BE2C (cell line): ENCODE results near the gene ITIH4.

Source experiments
- DNase-seq: peaks from one replicate; pipeline ENCODE4 v3.0.0-alpha.2; 2020
- H3K27me3 ChIP-seq: fragments of 250-450 bp; sonication (Bioruptor Pico); 2 replicates; pipeline ENCODE4 v1.5.1; 2020; ENCODE audit warnings: mild to moderate bottlenecking
- H3K36me3 ChIP-seq: fragments of 250-450 bp; sonication (Bioruptor Pico); 2 replicates; pipeline ENCODE4 v1.5.1; 2020; ENCODE audit warnings: mild to moderate bottlenecking
- H3K4me1 ChIP-seq: fragments of 250-450 bp; sonication (Bioruptor Pico); 2 replicates; pipeline ENCODE4 v1.5.1; 2020
- H3K4me3 ChIP-seq: 2 replicates; pipeline ENCODE4 v1.5.1; 2011; ENCODE audit warnings: low read depth, low read length
- H3K9me3 ChIP-seq: fragments of 250-450 bp; sonication (Bioruptor Pico); 2 replicates; pipeline ENCODE4 v1.5.1; 2020
- TF ChIP-seq, protein P1 (sequence below): IDR thresholded peaks from 2 replicates; pipeline ENCODE4 v1.5.1; 2012; ENCODE audit warnings: mild to moderate bottlenecking, low read depth, low read length

Gene ITIH4

GRCh38 chr3:52874160-52874701, 43.8 kb upstream of the ITIH4 start:
- Histone ChIP-seq H3K27me3 (no peaks in the 10 kb centered on the region), H3K4me1 (no peaks in the 10 kb centered on the region), H3K36me3 (no peaks in the 10 kb centered on the region), H3K9me3 (no peaks in the 10 kb centered on the region), H3K4me3 (no peak overlapping the region)
- no peak for DNase-seq
- TF ChIP-seq, protein P1, sequence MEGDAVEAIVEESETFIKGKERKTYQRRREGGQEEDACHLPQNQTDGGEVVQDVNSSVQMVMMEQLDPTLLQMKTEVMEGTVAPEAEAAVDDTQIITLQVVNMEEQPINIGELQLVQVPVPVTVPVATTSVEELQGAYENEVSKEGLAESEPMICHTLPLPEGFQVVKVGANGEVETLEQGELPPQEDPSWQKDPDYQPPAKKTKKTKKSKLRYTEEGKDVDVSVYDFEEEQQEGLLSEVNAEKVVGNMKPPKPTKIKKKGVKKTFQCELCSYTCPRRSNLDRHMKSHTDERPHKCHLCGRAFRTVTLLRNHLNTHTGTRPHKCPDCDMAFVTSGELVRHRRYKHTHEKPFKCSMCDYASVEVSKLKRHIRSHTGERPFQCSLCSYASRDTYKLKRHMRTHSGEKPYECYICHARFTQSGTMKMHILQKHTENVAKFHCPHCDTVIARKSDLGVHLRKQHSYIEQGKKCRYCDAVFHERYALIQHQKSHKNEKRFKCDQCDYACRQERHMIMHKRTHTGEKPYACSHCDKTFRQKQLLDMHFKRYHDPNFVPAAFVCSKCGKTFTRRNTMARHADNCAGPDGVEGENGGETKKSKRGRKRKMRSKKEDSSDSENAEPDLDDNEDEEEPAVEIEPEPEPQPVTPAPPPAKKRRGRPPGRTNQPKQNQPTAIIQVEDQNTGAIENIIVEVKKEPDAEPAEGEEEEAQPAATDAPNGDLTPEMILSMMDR = no peak

GRCh38 chr3:52873433-52874159, 43.1 kb upstream of the ITIH4 start:
- Histone ChIP-seq H3K4me1 (no peaks in the 10 kb centered on the region), H3K27me3 (no peaks in the 10 kb centered on the region), H3K9me3 (no peaks in the 10 kb centered on the region), H3K4me3 (no peak overlapping the region), H3K36me3 (no peaks in the 10 kb centered on the region)
- TF ChIP-seq, protein P1 = no peak
- DNase-seq = no peak

GRCh38 chr3:52872245-52872644, 41.8 kb upstream of the ITIH4 start:
- TF ChIP-seq, protein P1 = no peak
- DNase-seq = no peak
- no peaks in the 10 kb centered on the region for H3K4me1 ChIP-seq
- no peak overlapping the region for H3K4me3 ChIP-seq
- H3K36me3 ChIP-seq = no peaks in the 10 kb centered on the region
- H3K9me3 ChIP-seq = no peaks in the 10 kb centered on the region
- H3K27me3 ChIP-seq = no peaks in the 10 kb centered on the region

DNA sequence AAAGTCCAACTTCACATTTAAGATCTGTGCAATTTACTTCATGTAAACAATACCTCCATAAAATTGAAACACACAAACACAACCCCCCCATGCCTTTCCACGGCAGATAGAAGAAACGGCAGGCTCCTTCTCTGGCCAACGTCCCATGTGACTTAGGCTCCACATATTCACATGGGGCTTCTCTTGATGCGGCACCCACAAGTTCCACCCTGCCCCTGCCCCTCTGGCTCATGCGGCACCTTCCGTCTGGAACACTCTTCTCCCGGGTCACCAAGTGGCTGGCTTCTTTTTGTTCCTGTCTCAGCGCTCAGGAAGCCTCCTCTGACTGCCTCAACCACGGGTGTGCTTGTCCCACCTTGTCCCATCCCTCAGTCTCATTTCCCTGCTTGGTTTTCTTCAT, 41.3 kb upstream of the ITIH4 start:
- no peak for DNase-seq
- TF ChIP-seq, protein P1 = no peak
- Histone ChIP-seq H3K27me3 (no peaks in the 10 kb centered on the region), H3K4me1 (no peaks in the 10 kb centered on the region), H3K4me3 (no peak overlapping the region), H3K36me3 (no peaks in the 10 kb centered on the region), H3K9me3 (no peaks in the 10 kb centered on the region)

DNA sequence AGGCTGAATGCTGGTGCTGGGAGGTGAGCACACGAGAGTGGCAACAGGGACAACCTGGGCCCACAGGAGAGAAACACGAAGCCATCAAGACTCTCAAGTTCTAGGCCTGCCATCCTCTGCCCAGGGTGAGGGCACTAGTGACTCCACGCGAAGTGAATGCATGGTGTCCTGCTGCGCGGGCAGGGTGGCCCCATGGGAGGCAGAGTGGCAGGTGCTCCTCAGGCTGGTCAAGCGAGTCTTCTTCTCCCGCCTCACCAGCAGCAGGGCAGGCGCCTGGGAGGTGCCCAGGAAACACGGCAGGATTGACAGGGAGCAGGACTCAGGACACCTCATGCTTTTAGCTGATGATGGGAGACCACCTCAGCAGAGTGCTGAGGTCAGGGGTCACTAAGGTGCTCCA, 40.0 kb upstream of the ITIH4 start:
- Histone ChIP-seq H3K27me3 (no peaks in the 10 kb centered on the region), H3K36me3 (no peaks in the 10 kb centered on the region), H3K4me3 (no peak overlapping the region), H3K4me1 (no peaks in the 10 kb centered on the region), H3K9me3 (no peaks in the 10 kb centered on the region)
- DNase-seq = no peak
- TF ChIP-seq, protein P1 = no peak

DNA sequence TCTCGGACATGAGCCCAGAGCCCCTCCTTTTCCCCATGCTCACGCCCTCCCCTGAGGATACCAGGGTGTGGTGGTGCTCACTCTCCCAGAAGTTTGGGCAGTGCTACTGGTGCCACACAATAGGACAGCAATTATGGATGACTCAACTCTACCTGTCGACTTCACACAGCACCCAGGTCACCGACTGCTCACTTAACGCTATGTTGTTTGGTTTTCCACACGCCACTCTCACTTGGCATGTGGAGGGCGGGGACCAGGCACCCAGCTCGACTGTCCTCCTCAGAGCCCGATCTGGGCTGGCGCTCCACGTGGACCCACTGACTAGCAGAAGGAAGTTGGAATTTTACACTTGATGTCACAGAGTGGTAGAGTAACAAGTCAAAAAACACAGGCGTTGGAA, 36.0 kb upstream of the ITIH4 start:
- TF ChIP-seq, protein P1 = no peak
- no peaks in the 10 kb centered on the region for H3K9me3 ChIP-seq
- no peaks in the 10 kb centered on the region for H3K4me1 ChIP-seq
- H3K36me3 ChIP-seq = no peaks in the 10 kb centered on the region
- no peaks in the 10 kb centered on the region for H3K27me3 ChIP-seq
- no peak overlapping the region for H3K4me3 ChIP-seq
- DNase-seq = no peak
